Measurements from ENCODE around the gene GPRASP1. TPM values are rescaled to one million over a fixed set of nuclear protein-coding genes. Genes with fewer than 3 reads are reported as not detected.
"Not testable (repeated sequence)": the region's sequence is repeated elsewhere in the genome, so short reads cannot be mapped to it uniquely, and the experiment has no call there.

The GPRASP1 gene
- 1.5 and 2.0 TPM in 2 replicates for total RNA-seq (2014; rRNA removed)
- 1.1 TPM for polyA plus RNA-seq (2012)

DNA sequence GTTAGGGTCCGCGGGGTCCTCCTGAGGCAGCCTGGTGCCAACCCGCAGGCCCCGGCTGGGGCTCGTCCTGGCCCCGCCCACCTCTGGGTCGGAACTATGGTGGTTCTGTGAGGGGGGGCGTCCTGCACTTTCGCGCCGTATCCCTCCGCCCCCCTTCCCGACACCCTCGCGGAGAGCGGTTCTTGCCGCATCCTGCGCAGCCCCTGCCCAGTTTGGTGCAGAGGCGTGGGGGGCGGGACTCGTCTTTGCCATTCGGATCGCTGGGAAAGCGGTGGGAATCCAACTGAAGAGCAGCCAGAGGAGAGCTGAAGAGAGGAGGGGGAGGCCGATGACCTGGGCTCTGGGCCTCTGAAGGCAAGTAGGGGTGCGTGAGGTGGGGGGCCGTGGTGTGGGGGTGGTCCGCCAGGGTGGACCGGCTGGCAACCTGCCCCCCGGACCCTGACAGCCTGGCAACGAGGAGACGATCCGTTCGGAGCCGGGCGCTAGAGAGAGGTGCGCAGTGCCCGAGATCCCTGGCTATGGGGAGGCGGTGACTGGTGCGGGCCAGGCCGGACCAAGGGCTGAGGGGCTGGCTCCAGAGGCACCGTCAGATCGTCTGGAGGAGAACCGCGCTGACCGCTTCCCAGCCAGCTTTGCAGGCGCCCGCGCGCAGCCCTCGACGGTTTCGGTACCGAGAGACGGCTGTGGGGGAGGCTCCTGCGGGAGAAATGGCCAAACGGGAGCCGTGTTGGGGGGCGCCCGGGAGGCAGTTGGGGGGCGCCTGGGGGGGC is at the start of gene GPRASP1:
Gene GPRASP1 (plus strand): TSS at position 242 of the 770 bp plus-strand sequence. CDS start 2,431 bp downstream, outside the sequence.
- peak; percentile 14 for DNase-seq (ENCODE audit: low read depth)

DNA sequence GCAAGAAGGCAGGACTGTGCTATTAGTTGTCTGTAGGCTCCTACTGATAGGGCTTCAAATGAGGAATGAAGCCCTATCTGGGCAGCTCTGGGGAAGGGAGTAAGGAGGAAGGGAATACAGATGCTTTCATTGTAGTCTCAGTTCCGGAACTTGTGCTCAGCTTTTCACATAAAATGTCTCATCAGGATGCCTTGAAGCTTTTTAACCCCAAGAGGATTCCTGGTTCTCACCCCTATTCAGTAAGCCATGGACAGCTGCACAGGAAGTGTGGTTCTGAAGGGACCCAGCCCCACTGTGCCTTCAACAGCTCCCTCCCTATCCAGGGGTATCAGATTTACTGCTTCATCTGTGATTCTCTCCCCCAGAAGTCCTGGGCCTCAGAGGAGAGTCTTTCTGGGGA is 47.0 kb upstream of the GPRASP1 start:
- peak; percentile 93 for DNase-seq (ENCODE audit: low read depth)

DNA sequence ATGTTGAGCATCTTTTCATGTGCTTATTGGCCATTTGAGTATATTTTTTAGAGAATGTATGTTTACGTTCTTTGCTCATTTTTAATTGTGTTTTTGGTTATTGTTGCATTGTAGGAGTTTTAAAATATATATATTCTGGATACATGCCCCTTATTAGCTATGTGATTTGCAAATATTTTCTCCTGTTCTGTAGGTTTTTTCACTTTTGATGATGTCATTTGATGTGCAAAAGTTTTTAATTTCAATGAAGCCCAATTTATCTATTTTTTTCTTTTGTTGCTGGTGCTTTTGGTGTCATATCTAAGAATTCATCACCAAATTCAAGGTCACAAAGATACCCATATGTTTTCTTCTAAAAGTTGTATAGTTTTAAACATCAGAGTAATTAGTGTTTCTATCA is 45.2 kb upstream of the GPRASP1 start:
- no peak for DNase-seq (ENCODE audit: low read depth)

GRCh38 chrX:102610905-102611304 is 40.4 kb upstream of the GPRASP1 start:
- DNase-seq (ENCODE audit: low read depth) = no peak

- peak; percentile 30 for DNase-seq (ENCODE audit: low read depth)
Observed at GRCh38 chrX:102624105-102624504, 27.2 kb upstream of the GPRASP1 start.

DNA sequence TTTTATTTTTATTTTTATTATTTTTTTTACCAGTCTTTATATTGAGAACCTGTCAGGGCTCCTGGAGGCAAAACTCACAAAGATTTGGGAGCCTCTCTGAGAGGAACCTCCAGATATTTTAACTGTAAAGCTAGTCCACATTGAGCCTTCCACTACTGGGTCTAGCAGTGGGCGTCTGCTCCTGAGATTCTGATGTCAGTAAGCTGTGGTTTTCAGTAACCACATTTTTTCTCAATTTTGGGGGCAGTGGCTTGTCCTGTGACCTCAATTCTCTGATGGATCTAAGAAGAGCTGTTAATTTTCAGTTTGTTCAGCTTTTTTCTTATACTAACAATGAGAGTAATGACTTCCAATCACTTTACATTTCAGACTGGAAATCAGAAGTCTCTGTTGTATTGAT is 23.6 kb upstream of the GPRASP1 start:
- no peak for DNase-seq (ENCODE audit: low read depth)

- no peak for DNase-seq (ENCODE audit: low read depth)
Observed at GRCh38 chrX:102637561-102637960, 13.7 kb upstream of the GPRASP1 start.

GRCh38 chrX:102650903-102651241 is 411 bp upstream of the GPRASP1 start:
- peak; percentile 7 for DNase-seq (ENCODE audit: low read depth)

GRCh38 chrX:102652031-102652688 is 877 bp downstream of the GPRASP1 start:
- DNase-seq (ENCODE audit: low read depth) = peak; percentile 31

- no peak for DNase-seq (ENCODE audit: low read depth)
Observed at GRCh38 chrX:102654696-102655095, 3.4 kb downstream of the GPRASP1 start.

DNA sequence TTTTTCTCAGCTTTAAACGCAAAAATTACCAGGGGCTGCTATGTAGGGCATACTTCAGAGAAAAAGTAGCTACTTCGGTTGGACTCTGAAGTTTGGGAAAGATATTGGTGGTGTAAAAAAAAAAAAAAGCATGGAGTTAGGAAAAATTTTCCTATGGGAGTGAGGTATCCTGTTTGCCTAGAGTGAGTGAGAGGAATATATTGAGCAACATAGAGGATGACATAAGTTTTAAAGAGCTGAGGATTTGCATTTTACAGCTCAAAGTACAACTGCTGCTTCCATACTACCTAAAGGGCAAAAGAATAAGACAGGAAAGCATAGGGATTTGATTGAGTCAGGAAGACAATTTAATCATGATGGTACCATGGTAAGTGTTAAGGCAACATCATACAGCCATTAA is 7.3 kb downstream of the GPRASP1 start:
- no peak for DNase-seq (ENCODE audit: low read depth)

GRCh38 chrX:102659790-102660757 is 8.8 kb downstream of the GPRASP1 start:
- DNase-seq (ENCODE audit: low read depth) = peak; percentile 53

DNA sequence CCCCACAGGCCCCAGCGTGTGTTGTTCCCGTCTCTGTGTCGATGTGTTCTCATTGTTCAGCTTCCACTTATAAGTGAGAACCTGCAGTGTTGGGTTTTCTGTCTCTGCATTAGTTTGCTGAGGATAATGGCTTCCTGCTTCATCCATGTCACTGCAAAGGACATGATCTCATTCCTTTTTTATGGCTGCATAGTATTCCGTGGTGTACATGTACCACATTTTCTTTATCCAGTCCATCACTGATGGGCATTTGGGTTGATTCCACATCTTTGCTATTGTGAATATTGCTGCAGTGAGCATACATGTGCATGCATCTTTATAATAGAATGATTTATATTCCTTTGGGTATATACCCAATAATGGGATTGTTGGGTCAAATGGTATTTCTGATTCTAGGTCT is 12.5 kb downstream of the GPRASP1 start:
- not testable (repeated sequence) for DNase-seq (ENCODE audit: low read depth)

GRCh38 chrX:102667034-102667433 is 15.8 kb downstream of the GPRASP1 start:
- not testable (repeated sequence) for DNase-seq (ENCODE audit: low read depth)

DNA sequence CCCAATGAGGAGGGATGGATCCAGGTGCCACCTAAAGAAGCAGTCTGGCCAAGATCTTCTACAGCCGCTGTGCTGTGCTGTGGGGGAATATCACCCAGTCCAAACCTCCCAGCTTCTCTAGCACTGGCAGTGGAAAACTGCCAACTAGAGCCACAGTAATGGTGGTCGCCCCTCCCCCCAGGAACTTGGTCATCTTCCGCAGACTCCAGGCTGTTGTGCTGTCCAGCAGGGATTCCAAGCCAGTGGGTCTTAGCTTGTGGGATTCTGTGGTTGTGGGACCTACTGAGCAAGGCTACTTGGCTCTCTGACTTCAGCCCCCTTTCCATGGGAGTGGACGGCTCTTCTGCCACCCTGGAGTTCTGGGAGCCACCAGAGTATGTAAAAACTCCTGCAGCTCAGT is 18.2 kb downstream of the GPRASP1 start:
- DNase-seq (ENCODE audit: low read depth) = no peak

- no peak for DNase-seq (ENCODE audit: low read depth)
Observed at GRCh38 chrX:102672856-102673255, 21.6 kb downstream of the GPRASP1 start.

GRCh38 chrX:102677479-102677878 is 26.2 kb downstream of the GPRASP1 start:
- not testable (repeated sequence) for DNase-seq (ENCODE audit: low read depth)

DNA sequence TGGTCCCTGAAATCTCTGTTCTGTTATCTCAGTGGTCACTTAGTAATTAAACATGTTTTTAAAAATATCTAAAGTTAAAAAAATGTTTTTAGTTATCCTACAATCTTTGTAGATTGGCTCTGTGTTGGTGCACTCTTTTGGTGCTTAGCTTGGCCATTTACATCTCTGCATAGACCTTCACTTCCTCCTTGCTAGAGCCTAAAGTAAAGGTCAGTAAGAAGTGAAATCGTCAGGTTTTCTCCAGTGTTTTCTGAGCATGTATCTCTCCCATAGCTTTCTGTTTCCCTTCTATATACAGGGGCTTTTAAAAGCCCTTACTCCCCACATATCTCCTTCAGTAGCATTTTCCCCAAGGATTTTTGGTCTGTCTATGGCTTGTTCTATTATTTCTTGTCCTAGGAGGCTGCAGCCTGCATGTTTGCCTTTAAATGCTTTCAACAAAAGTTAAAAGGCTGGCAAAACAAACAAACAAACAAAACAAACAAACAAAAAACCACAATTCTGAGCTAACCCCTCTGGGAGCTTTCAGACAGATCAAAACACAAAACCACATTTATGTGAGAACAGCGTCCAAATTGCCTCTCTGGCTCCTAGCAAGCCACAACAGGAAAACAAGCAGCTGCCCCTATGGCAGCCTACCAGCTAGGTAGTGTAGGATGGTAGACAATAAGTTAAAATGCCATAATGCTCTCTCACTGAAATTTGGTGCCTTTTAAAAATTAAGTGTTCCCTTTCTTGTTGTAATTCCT is 33.7 kb downstream of the GPRASP1 start:
- peak; percentile 58 for DNase-seq (ENCODE audit: low read depth)

DNA sequence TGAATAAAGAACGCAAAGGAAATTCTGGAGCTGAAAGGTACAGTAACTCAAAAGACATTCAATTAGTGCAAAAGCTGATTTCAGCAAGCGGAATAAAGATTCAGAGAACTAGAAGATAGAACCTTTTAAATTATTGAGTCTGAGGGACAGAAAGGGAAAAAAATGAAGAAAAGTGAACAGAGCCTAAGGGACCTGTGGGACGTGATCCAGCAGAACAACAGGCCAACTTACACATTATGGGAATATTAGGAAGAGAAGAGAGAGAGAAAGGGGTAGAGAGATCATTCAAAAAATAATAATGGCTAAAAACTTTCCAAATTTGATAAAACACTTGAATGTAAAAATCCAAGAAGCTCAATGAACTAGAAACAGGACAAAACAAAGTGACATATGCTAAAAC is 43.5 kb downstream of the GPRASP1 start:
- DNase-seq (ENCODE audit: low read depth) = no peak

GRCh38 chrX:102696306-102696705 is 45.0 kb downstream of the GPRASP1 start:
- no peak for DNase-seq (ENCODE audit: low read depth)

- peak; percentile 40 for DNase-seq (ENCODE audit: low read depth)
Observed at GRCh38 chrX:102697494-102697893, 46.2 kb downstream of the GPRASP1 start.
